CD4-positive, alpha-beta memory T cell (primary cell): Measurements from ENCODE around the gene APBA2. TPM values are rescaled to one million over a fixed set of nuclear protein-coding genes. Genes with fewer than 3 reads are reported as not detected.
"Not testable (repeated sequence)": the region's sequence is repeated elsewhere in the genome, so short reads cannot be mapped to it uniquely, and the experiment has no call there.

Experiments
- CTCF ChIA-PET: fragments of 350-600 bp; sonication (Branson Sonifier 250); formaldehyde crosslinking; loops from one replicate; lab custom pipeline; 2021; ENCODE audit warnings: inconsistent platforms; ENCODE audit not compliant: partially characterized antibody; lab: Charles Lee
- POLR2A ChIA-PET: fragments of 350-600 bp; sonication (Branson Sonifier 250); formaldehyde crosslinking; loops from one replicate; lab custom pipeline; 2021; ENCODE audit not compliant: partially characterized antibody; lab: Charles Lee
- DNase-seq, 5 donors: peaks; one replicate each; pipeline versions ENCODE4 v3.0.0 to v3.0.0-alpha.2; 2020 to 2022; ENCODE audit warnings: mixed read lengths in 1 of 5
- H3K27ac ChIP-seq: one replicate; pipeline ENCODE4 v1.7.0; 2013; ENCODE audit warnings: low read depth, low read length
- H3K27me3 ChIP-seq: 2 replicates; pipeline ENCODE4 v1.7.0; 2013; ENCODE audit warnings: mild to moderate bottlenecking, low read length, moderate library complexity; ENCODE audit not compliant: insufficient read depth
- H3K36me3 ChIP-seq: 2 replicates; pipeline ENCODE4 v1.7.0; 2013; ENCODE audit warnings: mild to moderate bottlenecking, low read length, moderate library complexity; ENCODE audit not compliant: insufficient read depth
- H3K4me1 ChIP-seq: 2 replicates; pipeline ENCODE4 v1.7.0; 2013; ENCODE audit warnings: mild to moderate bottlenecking, low read length, moderate library complexity; ENCODE audit not compliant: insufficient read depth
- H3K4me3 ChIP-seq, 2 donors: one replicate each; pipeline ENCODE4 v1.7.0; 2013; ENCODE audit warnings: low read length in 2 of 2, mild to moderate bottlenecking in 1 of 2
- H3K9me3 ChIP-seq, 2 donors: one replicate each; pipeline ENCODE4 v1.7.0; 2013; ENCODE audit warnings: low read length in 2 of 2, control low read depth in 1 of 2; ENCODE audit not compliant: control insufficient read depth in 1 of 2
- H3K27ac Mint-ChIP-seq, 7 donors: one replicate each; pipeline ENCODE4 v1.8.0; 2020 to 2021; ENCODE audit warnings: mixed read lengths in 7 of 7, mild to moderate bottlenecking in 6 of 7, inconsistent platforms in 3 of 7, moderate library complexity in 3 of 7
- H3K27me3 Mint-ChIP-seq, 2 donors: one replicate each; pipeline ENCODE4 v1.8.0; 2020 to 2021; ENCODE audit warnings: mixed read lengths in 2 of 2
- H3K36me3 Mint-ChIP-seq, 2 donors: one replicate each; pipeline ENCODE4 v1.8.0; 2020 to 2021; ENCODE audit warnings: mixed read lengths in 2 of 2, inconsistent platforms in 1 of 2, mild to moderate bottlenecking in 1 of 2
- H3K4me1 Mint-ChIP-seq, 4 donors: one replicate each; pipeline ENCODE4 v1.8.0; 2020 to 2021; ENCODE audit warnings: mixed read lengths in 4 of 4, mild to moderate bottlenecking in 1 of 4
- H3K4me3 Mint-ChIP-seq, 8 donors: one replicate each; pipeline ENCODE4 v1.8.0; 2020 to 2021; ENCODE audit warnings: mixed read lengths in 8 of 8, mild to moderate bottlenecking in 7 of 8, moderate library complexity in 6 of 8, inconsistent platforms in 3 of 8
- H3K9me3 Mint-ChIP-seq, 8 donors: one replicate each; pipeline ENCODE4 v1.8.0; 2020 to 2021; ENCODE audit warnings: mixed read lengths in 8 of 8, mild to moderate bottlenecking in 5 of 8, inconsistent platforms in 3 of 8, moderate library complexity in 1 of 8
- intact Hi-C: fragments of 100-400 bp; cut with micrococcal nuclease; formaldehyde crosslinking; loops from one replicate; pipeline ENCODE4 v1.15.1; 2023
- polyA plus RNA-seq, 2 donors: library from polyadenylated mRNA; unstranded; fragments of 300-500 nt; fragmentation: Illumina TruSeq; gene quantifications; one replicate each; pipeline ENCODE4 v1.2.3, GENCODE V29; 2021
- total RNA-seq, 2 experiments: library from RNA; stranded (reverse); gene quantifications; one replicate each; pipeline ENCODE4 v1.2.3, GENCODE V29; 2021

Gene APBA2
- total and polyA plus RNA-seq, 4 experiments from 2014 or later = 11.1 to 57.3 (median 40.4) TPM

DNA sequence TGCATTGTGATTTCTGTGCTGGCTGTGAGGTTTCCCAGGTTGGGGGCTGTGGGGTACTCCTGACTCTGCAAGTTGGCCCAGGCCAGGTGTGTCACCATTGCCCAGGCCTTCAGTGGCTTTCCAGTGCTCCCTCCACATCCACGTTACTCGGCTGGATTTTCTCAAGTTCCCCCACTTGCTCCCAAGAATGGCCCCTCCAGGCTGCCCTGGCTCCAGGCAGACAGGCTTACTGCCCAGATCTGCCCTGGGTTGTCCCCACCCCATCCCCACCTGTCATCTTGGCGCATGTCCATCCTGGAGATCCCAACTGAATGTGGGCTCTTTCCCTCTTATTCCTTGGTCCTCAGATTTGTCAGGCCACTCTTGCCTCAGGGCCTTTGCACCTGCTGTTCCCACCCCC, 3.6 kb downstream of the APBA2 start:
- CTCF ChIA-PET = interaction anchor here (2.0 kb wide), 1 partner anchor 46 kb away, joined by 4 read pairs; no protein-coding TSS in a partner anchor
- no peak for DNase-seq
- Histone ChIP-seq H3K4me3 (no peak overlapping the region), H3K4me1 (peaks cover 69% of the 10 kb centered on the region), H3K27me3 (no peaks in the 10 kb centered on the region), H3K36me3 (no peaks in the 10 kb centered on the region), H3K27ac (peak overlapping the region; percentile 16), H3K9me3 (no peaks in the 10 kb centered on the region)
- Mint-ChIP-seq H3K27me3 (no peaks in the 10 kb centered on the region), H3K4me3 (peak overlapping the region in 7 of 8 donors; percentile 39 to 87 (median 73)), H3K4me1 (peaks cover 40 to 72% (median 55%) of the 10 kb centered on the region in 4 donors), H3K36me3 (no peaks in the 10 kb centered on the region), H3K9me3 (peaks cover 0 to 2% (median 0%) of the 10 kb centered on the region in 8 donors), H3K27ac (peak overlapping the region; percentile 92 to 97 (median 96))
- intact Hi-C loops = loop anchor here (5.0 kb wide), 2 partner anchors 33 to 57 kb away; no protein-coding TSS in a partner anchor
- POLR2A ChIA-PET = interaction anchor here (0.9 kb wide), 1 partner anchor 30 kb away, joined by 3 read pairs; no protein-coding TSS in a partner anchor

DNA sequence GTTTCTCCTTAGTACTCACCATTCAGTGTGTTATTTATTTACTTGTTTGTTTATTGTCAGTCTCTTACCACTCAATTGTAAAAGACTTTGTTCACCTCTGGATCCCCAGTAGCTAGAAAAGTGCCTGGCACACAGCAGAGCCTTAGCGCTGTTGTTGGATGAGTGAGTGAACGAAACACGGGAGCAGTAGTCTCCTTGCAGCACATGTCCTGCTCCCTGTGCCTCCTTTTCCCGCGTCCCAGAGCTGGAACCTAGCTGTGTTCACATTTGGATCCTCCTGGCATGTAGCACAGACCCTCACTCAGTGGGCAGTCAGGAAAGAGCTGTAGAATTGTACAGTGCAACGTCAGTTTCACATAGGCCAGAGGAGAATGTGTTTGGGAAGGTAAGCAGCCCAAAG, 4.1 kb downstream of the APBA2 start:
- peaks cover 42 to 70% (median 57%) of the 10 kb centered on the region in 4 donors for H3K4me1 Mint-ChIP-seq
- H3K27me3 ChIP-seq, H3K9me3 ChIP-seq, DNase-seq, H3K36me3 Mint-ChIP-seq, H3K4me3 ChIP-seq, H3K9me3 Mint-ChIP-seq, H3K36me3 ChIP-seq, H3K27me3 Mint-ChIP-seq: not testable (repeated sequence)
- CTCF ChIA-PET = interaction anchor here (1.5 to 2.0 kb wide), 3 partner anchors 46 to 201 kb away, joined by 4 read pairs; no protein-coding TSS in a partner anchor
- POLR2A ChIA-PET = interaction anchor here (0.9 to 1.7 kb wide), 3 partner anchors 30 to 64 kb away, joined by 3 to 4 read pairs (median 4); no protein-coding TSS in a partner anchor
- intact Hi-C loops = loop anchor here (2.0 to 5.0 kb wide), 3 partner anchors 32 to 58 kb away; no protein-coding TSS in a partner anchor
- H3K4me3 Mint-ChIP-seq = peak overlapping the region in 7 of 8 donors; percentile 42 to 87 (median 73)
- peak overlapping the region; percentile 92 to 97 (median 96) for H3K27ac Mint-ChIP-seq
- H3K27ac ChIP-seq = peak overlapping the region; percentile 56
- H3K4me1 ChIP-seq = peaks cover 67% of the 10 kb centered on the region

DNA sequence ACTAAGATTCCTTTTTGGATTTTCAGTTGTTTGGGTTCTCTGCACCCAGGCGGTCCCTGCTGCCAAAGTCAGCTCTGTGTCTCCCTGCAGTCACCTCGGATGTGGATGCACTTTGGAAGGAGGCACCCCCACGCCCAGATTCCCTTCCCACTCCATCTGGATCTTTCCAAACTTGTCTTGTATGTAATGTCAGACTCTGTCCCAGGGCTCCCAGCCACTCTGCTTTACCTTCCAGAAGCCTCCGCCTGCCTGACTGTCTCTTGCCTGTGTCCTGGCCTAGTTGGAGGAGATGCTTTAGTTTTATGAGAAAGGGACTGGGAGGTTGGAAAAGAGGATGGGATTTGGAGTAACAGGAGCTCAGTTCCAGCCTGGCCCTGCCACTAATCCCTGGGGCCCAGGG, 4.5 kb downstream of the APBA2 start:
- H3K9me3 Mint-ChIP-seq, H3K27me3 Mint-ChIP-seq, H3K36me3 Mint-ChIP-seq, H3K9me3 ChIP-seq, DNase-seq, H3K36me3 ChIP-seq, H3K4me3 ChIP-seq, H3K27me3 ChIP-seq: not testable (repeated sequence)
- Mint-ChIP-seq H3K27ac (peak overlapping the region; percentile 92 to 97 (median 96)), H3K4me1 (peaks cover 42 to 69% (median 57%) of the 10 kb centered on the region in 4 donors), H3K4me3 (peak overlapping the region; percentile 60 to 87 (median 75))
- Histone ChIP-seq H3K27ac (peak overlapping the region; percentile 56), H3K4me1 (peaks cover 62% of the 10 kb centered on the region)
- intact Hi-C loops = loop anchor here (2.0 kb wide), 1 partner anchor 49 kb away; no protein-coding TSS in a partner anchor
- ChIA-PET POLR2A (interaction anchor here (0.9 to 1.7 kb wide), 3 partner anchors 29 to 64 kb away, joined by 3 to 4 read pairs (median 4); no protein-coding TSS in a partner anchor), CTCF (interaction anchor here (1.1 to 2.0 kb wide), 4 partner anchors 46 to 200 kb away, joined by 4 read pairs; no protein-coding TSS in a partner anchor)

DNA sequence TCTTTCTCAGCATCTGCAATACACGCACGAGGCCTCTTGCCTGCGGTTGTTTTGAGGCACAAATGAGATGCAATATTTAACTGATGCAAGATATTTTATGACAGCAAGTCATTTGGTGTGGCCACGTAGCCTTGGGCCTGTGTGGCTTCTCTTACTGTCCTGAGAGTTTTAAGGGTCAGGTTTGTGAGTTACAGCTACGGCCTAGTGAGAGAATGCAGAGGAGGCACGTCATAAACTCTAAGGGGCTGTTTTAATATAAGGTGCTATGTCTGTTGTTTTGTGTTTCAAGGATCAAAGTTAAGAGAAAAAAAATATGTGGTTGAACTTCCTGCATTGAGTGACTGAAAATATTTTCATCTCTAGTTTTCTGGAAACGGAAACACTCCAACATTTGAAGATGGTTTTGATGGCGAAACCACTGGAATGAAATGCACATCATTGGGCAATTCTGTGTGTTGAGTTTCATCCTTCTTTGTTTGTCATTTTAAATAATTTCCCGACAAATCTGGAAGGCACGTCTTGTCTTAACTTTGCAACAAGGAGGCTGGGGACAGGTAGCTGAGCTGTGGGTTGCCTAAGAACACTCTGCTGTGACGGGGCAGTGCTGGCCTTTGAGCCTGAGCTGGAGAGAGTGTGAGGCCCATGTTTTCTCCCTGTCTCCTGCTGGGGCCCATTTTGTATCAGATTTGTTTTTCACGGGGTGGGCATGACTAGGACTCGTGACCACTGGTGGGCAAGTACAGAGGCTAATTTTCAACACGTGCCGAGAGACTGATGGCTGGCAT, 5.1 kb downstream of the APBA2 start:
- DNase-seq = peak in 4 of 5 donors; percentile 58 to 70 (median 65)
- Mint-ChIP-seq H3K4me1 (peaks cover 42 to 69% (median 57%) of the 10 kb centered on the region in 4 donors), H3K27ac (peak overlapping the region; percentile 92 to 97 (median 96)), H3K9me3 (peaks cover 0 to 2% (median 0%) of the 10 kb centered on the region in 8 donors), H3K4me3 (peak overlapping the region; percentile 60 to 87 (median 75)), H3K36me3 (no peaks in the 10 kb centered on the region), H3K27me3 (no peaks in the 10 kb centered on the region)
- ChIA-PET POLR2A (interaction anchor here (0.8 to 1.7 kb wide), 3 partner anchors 30 to 63 kb away, joined by 3 to 4 read pairs (median 4); no protein-coding TSS in a partner anchor), CTCF (interaction anchor here (1.1 to 2.0 kb wide), 5 partner anchors 45 to 200 kb away, joined by 3 to 4 read pairs (median 4); no protein-coding TSS in a partner anchor)
- Histone ChIP-seq H3K36me3 (no peaks in the 10 kb centered on the region), H3K4me3 (no peak overlapping the region), H3K27ac (peak overlapping the region; percentile 56), H3K4me1 (peaks cover 61% of the 10 kb centered on the region), H3K9me3 (no peaks in the 10 kb centered on the region), H3K27me3 (no peaks in the 10 kb centered on the region)
- intact Hi-C loops = loop anchor here (2.0 kb wide), 1 partner anchor 48 kb away; no protein-coding TSS in a partner anchor

DNA sequence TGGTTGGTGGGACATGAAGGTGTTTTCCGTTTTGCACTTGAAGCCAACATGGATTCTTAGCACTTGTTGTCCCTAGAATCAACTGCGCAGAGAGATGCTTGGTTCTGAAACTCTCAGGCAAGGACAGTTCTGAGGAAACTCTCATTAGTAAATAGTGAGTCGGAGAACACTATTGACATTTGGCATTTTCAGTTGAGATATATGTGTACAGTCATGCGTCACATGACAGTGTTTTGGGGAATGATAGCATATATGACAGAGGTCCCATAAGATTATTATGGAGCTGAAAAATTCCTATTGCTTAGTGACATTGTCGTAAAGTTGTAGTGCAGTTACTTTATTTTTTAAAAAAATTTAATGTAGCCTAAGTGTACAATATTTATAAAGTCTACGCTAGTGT, 5.8 kb downstream of the APBA2 start:
- H3K36me3 Mint-ChIP-seq = no peaks in the 10 kb centered on the region
- H3K27me3 Mint-ChIP-seq = no peaks in the 10 kb centered on the region
- no peaks in the 10 kb centered on the region for H3K9me3 ChIP-seq
- CTCF ChIA-PET = interaction anchor here (1.5 to 2.0 kb wide), 3 partner anchors 44 to 84 kb away, joined by 3 to 4 read pairs (median 4); no protein-coding TSS in a partner anchor
- intact Hi-C loops = loop anchor here (2.0 kb wide), 1 partner anchor 47 kb away; no protein-coding TSS in a partner anchor
- no peak for DNase-seq
- H3K27ac Mint-ChIP-seq = peak overlapping the region in 6 of 7 donors; percentile 81 to 97 (median 94)
- H3K36me3 ChIP-seq = no peaks in the 10 kb centered on the region
- peaks cover 61% of the 10 kb centered on the region for H3K4me1 ChIP-seq
- H3K4me3 ChIP-seq = no peak overlapping the region
- POLR2A ChIA-PET = interaction anchor here (0.8 to 1.7 kb wide), 3 partner anchors 30 to 58 kb away, joined by 3 to 5 read pairs (median 4); no protein-coding TSS in a partner anchor
- H3K4me1 Mint-ChIP-seq = peaks cover 42 to 69% (median 57%) of the 10 kb centered on the region in 4 donors
- H3K9me3 Mint-ChIP-seq = peaks cover 0 to 2% (median 0%) of the 10 kb centered on the region in 8 donors
- H3K4me3 Mint-ChIP-seq = peak overlapping the region in 7 of 8 donors; percentile 67 to 87 (median 77)
- H3K27me3 ChIP-seq = no peaks in the 10 kb centered on the region
- no peak overlapping the region for H3K27ac ChIP-seq

DNA sequence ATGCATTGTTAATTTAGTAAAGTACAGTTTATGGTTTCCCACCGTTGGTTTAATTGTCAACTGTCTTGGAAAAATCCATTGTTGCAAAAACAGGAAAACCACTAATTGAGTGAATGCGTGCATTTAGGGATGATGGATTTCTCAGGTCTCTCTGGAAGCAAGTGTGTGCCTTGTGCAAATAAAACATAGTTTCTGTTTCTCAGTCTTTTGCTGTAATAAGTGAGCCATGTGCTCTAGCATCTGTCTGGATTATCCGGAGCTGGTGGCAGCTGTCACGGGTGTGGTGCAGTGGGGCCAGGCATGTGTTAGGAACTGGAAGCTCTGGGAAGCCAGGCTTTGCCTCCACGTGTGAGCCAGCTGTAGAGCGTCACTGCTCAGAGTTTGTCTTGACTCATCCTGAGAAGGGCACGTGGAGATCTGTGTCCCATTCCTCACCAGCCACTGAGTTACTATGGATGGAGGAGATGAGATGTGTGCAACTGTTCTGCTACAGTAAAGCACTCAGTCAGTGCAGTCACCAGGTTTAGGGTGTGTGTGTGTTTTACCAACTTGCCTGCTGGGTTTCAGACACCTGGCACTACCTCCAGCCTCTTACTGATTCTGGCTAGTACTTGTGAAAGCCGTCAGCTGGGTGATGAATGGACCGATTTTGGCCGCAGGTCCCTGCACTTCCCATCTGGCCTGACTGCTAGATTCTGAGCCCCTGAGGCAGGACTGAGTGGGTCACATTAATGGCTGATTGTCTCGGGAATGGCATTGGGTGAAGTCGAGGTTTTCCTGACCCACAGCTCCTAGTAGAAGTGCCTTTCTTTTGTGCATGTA, 7.2 kb downstream of the APBA2 start:
- DNase-seq = no peak
- H3K4me1 ChIP-seq = peaks cover 48% of the 10 kb centered on the region
- peaks cover 0 to 4% of the 10 kb centered on the region in 2 donors for H3K36me3 Mint-ChIP-seq
- peak overlapping the region in 3 of 7 donors; percentile 61 to 75 (median 61) for H3K27ac Mint-ChIP-seq
- H3K4me3 ChIP-seq = no peak overlapping the region
- H3K27ac ChIP-seq = no peak overlapping the region
- no peaks in the 10 kb centered on the region for H3K9me3 ChIP-seq
- ChIA-PET CTCF (interaction anchor here (1.5 kb wide), 1 partner anchor 44 kb away, joined by 3 read pairs; no protein-coding TSS in a partner anchor), POLR2A (interaction anchor here (1.3 kb wide), 1 partner anchor 48 kb away, joined by 5 read pairs; no protein-coding TSS in a partner anchor)
- H3K9me3 Mint-ChIP-seq = peaks cover 0 to 2% (median 0%) of the 10 kb centered on the region in 8 donors
- H3K27me3 Mint-ChIP-seq = no peaks in the 10 kb centered on the region
- peak overlapping the region in 3 of 8 donors; percentile 54 to 64 (median 60) for H3K4me3 Mint-ChIP-seq
- intact Hi-C loops = no loop called here
- H3K4me1 Mint-ChIP-seq = peaks cover 44 to 66% (median 51%) of the 10 kb centered on the region in 4 donors
- no peaks in the 10 kb centered on the region for H3K27me3 ChIP-seq
- no peaks in the 10 kb centered on the region for H3K36me3 ChIP-seq
